Activated T-cell treated with anti-CD3 and anti-CD28 coated beads for 48 hours (primary cell): Measurements from ENCODE around the gene MYBPHL.
"Not testable (repeated sequence)": the region's sequence is repeated elsewhere in the genome, so short reads cannot be mapped to it uniquely, and the experiment has no call there.

Experiments used
- DNase-seq: peaks from one replicate; pipeline ENCODE4 v3.0.0-alpha.2; 2020; ENCODE audit warnings: low read depth

The MYBPHL gene

DNA sequence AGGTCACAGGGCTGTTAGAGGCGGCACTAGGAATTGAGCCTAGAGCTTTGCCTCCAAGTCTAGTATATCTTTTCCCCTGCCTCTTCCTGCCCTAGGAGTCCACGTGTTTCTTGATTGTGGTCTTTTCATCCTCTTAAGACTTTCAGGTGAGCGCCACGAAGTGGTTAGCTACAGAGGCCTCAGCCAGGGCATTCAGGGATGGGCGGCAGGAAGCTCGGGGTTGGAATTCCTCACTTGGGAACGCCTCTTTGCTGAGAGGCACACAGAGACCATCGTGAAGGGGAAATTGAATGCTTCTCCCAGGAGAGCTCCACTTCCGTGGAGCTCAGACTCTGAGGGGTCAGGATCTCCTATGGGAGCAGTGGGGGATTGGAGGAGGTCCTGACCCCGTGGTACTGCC, 820 bp downstream of the MYBPHL start:
- DNase-seq, result not testable (repeated sequence)

DNA sequence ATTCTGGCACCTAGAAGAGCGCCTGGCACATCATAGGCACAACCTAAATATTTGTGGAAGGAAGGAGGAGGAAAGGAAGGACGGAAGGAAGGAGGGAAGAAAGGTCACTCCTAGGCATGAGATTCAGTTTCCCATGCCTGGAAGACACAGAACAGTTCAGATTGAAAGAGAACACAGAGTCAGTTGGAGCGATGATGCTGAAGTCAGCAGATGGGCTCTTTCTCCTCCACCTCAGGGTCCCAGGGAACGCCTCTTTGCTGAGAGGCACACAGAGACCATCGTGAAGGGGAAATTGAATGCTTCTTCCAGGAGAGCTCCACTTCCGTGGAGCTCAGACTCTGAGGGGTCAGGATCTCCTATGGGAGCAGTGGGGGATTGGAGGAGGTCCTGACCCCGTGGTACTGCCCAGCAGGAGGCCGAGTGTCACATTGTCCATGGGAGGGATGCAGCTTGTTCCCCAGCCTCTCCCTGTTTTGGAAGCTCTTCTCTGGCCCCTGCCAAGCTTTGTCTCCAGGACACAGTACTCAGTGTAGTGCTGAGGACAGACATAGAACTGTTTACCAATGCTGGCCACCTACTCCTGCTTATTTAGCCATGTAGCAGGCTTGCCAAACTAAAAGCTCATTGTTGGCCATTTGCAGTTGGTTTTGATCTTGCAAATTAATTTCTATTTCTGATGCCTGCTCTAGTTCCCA, 2.4 kb downstream of the MYBPHL start:
- no peak for DNase-seq

DNA sequence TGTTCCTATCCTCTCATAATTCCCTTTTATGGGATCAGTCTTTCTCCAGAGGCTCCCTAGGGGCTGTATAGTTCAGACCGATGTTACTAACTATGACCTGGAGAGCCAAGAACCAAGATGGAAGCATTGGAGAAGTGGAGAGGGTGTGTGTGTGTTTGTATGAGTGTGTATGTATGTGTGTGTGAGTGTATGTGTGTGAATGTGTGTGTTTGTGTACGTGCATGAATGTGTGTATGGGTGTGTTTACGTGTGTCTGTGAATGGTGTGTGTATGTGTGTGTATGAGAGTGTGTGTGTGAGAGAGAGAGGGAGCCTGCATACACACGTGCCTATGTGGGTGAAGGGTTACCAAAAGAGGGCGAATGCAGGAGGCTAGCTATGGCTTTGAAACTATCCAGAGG, 4.9 kb downstream of the MYBPHL start:
- DNase-seq, result no peak

DNA sequence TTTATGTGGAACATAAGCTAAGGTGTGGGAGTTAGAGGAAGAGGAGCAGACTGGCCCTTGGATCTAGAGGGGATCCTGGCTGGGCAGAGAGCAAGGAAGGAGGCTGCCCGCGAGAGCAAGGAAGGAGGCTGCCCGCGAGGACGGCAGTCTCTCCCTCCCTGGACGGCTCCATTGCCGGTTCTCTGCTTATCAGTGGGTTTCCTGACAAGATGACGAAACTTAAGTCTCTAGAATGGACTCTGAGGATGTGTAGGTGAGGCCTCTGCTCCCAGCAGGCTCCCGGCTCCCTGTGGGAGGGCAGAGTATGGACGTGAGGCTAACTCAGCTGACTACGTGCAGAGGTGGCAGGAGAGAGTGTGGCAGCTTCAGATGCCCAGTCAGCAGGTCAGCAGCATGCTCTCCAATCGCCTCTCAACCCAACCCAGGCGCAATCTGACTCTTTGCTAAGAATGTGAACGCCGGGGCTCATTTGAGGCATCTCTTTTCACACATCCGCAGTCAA, 6.1 kb downstream of the MYBPHL start:
- DNase-seq, result no peak

DNA sequence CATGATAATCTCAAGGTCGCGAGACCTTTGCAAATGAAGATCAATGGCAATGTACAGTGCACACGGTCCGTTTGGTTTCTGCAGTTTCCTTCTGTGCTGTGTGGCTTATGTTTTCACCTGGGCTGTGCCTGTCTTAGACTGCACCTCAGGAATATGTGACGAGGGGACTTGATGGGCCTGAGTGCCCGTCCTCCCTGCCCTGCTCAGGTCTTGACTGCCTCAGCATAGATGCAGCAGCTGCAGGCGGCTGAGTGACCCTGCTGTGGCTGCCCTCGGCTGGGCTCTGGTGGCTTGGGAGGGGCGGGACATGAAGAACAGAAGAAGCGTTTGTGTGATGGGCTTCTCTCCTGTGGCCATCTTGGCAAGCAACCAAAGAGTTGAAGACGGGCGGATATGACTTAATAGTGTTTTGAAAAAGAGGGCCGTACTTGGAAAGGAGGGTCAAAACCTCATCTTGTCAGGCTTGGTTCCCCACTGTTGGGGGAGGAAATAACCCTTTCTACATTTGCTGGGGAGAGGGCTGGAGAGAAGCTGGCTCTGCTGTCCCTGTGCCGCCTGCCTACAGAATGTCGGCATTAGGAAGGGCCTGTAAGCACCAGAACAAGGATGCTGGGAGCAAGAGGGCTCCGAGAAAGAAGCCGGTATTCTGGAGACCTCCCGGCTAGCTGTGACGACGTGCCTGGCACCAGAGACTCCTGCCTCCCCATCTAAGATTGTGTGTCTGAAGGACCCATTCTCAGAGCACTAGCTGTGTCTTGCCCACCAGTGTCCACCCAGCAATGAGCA, 7.1 kb downstream of the MYBPHL start:
- DNase-seq, result no peak

DNA sequence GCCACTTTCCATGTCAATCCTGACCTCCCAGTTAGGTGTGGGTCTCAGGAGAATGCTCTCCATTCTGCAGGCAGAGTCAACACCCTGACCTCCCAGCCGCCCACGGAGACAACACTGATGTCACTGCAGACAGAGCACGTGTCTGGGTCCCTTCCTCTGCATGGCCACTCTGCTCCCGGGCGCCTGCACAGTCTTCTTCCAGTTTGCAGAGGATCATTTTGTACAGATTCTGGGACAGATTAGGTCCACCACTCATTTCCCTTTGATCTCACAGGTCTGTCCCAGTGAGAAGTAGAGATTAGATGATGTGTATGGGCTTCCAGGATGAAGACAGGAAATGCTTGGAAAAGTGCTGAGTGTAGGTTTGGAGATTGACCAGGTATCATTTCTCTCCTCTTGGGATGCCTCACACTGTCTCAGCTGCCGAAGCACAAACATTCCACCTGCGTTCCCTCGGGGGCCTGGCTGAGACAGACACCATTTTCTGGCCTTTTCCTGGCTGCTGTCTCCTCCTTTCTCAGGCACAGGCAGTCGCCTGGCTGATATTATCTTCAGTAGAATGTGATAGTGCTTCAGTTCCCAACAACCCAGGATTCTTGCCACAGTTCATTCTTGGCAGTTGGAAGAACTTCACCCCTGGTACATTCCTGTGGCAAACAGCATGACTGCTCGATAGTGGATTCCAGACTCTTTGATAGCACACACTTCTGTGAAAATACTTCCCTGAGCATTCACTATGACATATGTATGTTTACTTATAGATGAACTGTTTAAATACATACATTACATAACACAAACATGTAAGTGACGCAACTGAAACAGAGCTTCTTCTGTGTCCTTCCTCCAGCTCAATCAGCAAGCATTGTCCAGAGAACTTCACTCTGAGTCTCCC, 7.9 kb downstream of the MYBPHL start:
- peak; percentile 9 for DNase-seq

DNA sequence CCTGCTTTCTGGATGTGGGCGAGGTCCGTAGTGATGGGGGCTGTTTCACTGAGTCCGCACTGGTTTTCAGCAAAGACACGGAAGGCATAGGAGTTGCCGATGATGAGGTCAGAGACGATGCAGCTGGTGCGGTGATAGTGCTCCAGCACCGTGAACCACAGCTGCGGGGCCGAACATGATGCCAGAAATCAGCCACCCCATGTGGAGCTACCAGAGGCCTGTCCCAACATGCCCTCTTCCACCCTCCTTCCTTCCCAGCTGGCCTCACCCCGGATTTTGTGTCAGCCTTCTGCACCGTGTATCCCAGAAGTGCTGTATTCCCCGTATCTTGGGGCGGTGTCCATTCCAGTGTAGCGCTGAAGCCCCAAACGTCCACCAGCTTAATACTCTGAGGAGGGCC, 10.0 kb downstream of the MYBPHL start:
- DNase-seq, result no peak

DNA sequence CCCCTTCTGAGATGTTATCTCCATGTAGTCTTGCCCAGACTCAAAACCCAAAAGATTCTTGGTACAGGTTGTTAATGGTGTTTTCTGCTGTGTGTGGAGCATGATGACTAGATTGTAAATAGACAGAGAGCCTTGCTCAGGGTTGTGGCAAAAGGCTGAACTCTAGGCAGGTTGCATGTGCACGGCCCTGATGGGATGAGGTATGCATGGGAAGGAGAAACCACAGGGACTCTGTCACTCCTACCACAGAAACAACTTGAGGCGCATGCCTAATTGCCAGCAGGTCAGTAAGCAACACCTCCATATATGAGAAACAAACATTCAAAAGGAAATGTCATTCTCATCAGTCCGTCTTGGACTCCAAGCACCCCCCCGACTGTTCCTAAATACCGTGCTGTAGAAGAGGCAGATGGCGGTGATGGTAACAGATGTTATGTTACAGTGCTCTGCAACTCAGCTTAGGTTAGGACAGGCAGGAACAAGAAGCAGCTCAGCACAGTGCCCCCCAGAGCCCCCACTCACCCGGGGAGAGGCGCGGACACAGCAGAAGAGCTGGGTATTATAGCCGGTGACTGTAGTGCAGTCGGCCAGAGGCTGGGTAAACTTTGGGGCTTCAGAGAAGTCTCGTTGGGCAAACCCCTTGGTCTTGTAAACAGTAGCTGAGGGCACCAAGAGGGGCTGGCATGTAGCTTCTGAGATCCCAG, 10.9 kb downstream of the MYBPHL start:
- DNase-seq, result no peak

DNA sequence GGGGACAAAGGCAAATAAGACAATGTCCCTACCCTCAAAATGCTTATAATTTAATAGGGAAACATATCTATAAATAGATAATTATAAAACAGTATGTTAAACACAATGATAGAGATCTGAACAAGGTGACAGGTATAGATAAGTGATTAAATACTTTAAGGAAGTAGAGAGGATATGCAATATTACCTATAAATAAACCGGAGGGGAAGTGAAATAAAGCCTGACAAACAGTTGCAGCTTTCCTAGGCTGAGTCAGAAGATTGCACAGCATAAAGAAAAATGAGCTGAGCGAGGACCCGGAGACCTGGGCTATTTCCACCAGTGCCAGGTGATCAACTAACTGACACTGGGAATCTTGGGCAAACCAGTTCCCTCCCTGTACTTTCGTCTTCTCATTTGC, 12.3 kb downstream of the MYBPHL start:
- no peak for DNase-seq

DNA sequence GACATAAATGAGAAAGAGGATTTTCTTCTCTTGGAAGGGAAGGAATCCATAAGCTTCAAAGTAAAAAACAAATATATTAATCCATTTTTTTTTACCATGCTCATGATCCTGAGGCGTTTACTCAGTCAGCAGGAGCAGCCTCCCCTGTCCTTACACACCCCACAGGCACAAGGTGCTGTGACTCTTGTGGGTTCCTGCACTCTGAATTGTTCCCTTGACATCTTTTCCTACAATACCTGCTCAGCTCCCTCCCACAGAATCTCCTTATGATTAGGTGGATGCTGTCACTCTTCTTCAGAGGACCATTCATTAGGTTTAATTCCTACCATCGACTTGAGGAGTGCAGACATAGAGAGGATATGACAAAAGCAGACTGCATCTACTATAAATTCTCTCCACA, 13.8 kb downstream of the MYBPHL start:
- DNase-seq, result no peak

DNA sequence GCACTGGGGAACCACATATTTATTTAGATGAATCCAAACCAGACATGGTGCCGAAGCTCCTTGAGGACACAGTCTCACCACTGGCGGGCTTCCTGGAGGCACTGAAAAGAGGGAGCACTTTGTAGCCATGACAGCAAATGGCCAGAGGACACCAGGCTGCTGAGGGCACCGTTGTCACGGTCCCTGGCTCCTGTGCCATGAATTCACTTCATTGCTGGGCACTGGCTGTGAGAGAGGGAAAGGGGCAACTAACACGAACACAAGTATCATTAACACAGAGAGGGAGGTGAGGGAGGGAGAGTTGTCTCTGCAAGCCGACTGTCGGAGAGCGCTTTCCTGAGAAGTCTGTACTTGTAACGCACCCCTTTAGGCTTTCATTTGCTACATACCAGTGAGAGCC, 14.4 kb downstream of the MYBPHL start:
- no peak for DNase-seq

DNA sequence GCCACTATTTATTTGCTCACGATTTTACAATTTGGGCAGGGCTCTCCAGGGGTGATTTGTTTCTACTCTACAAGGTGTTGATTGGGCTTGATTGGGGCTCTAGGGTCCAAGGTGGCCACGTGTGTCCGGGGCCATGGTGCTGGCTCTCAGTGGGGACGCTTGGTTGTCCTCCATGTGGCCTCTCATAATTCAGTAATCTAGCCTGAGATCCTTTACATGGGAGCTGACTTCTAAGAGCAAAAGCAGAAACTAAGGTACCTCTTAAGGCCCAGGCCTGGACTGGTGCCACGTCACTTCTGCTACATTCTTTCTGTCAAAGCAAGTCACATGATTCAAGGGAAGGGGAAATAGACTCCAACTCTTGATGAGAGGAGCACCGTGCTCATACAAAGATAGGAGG, 15.8 kb downstream of the MYBPHL start:
- no peak for DNase-seq

DNA sequence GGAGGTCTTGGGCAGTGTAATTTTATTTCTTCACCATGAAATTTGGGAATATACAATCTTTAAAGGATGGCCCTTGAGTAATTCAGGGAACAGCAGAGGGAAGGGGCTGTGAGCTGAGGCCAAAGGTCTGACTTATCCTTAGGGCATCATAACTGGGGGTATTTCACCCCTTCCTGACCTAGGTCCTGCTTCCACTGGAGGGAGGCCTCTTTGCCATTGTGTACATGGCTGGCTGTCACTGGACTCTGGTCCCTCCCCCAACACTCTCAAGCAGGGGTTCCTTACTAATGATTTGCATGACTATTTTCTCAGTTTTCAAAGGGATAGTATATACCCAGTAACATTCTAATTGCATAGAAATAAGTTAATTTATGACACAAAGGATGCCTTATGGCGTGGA, 16.7 kb downstream of the MYBPHL start:
- DNase-seq, result no peak

DNA sequence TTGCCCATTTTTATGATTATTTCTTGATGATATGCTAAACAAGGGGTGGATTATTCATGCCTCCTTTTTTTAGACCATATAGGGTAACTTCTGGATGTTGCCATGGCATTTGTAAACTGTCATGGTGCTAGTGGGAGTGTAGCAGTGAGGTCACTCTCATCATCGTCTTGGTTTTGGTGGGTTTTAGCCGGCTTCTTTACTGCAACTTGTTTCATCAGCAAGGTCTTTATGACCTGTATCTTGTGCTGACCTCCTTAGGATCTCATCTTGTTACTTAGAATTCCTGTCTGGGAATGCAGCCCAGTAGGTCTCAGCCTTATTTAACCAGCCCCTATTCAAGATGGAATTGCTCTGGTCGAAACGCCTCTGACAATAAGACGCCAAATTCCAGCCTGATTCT, 20.0 kb downstream of the MYBPHL start:
- not testable (repeated sequence) for DNase-seq

DNA sequence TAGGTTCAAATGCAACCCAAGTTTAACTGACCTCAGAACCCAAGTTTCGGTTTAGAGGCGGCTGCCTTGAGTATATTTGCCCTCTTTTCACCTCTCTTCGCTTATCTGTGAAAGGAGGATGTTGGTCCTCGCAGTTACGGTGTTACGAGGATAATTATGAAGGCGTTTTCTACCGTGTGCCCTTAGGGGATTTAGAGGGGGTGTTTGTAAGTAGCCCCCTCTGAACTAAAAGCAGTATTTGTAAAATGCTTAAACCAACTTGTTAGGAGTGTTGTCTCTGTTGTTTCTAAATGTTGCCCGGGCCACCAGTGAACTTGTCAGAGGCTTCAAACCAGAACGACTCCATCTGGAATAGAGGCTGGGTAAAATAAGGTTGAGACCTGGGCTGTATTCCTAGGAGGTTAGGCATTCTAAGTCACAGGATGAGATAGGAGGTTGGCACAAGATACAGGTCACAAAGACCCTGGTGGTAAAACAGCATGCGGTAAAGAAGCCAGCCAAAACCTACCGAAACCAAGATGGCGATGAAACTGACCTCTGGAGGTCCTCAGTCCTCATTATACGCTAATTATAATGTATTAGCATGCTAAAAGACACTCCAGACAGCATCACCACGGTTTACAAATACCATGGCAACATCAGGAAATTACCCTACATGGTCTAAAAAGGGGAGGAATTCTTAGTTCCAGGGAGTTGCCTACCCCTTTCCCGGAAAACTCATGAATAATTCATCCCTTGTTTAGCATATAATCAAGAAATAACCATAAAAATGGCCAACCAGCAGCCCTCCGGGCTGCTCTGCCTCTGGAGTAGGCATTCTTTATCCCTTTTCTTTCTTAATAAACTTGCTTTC, 22.8 kb downstream of the MYBPHL start:
- DNase-seq, result no peak

DNA sequence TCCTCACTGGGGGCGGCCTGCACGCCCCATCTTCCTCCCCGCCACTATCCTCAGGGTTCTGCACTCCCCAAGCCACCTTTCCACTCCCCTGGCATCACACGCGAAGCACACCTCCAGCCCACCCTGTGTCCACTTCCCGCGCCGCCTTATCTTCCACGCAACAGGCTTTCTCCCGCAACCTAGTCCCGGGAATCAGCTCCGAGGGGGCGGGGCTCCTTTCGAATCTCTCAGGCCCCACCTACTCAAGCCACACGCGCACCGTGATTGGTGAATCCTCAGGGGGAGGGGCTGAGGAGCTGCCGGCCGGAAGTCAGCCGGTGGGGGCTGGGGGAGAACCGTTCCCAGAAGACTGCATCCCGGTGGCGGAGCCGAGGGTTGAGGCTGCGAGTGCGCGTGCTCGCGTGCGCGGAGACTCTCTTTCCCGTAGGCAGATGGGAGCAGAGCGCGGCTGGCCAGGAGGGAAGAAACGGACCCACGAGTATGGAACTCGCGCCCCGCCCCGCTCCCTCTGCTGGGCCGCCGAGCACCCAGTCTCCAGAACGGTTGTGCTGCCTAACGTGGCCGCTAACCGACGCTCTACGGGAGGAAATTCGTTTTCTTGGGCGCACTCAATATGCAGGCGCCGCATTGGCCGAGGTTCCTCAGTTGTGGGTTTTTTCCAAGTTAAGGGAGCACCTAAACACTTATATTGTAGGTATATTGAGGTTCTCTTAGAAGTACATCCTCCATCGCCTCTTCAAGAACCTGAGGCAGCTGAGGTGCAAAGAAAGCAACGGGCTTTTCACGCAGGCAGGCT, 23.7 kb downstream of the MYBPHL start, which contains the start of gene PSRC1:
Gene PSRC1, minus strand, starts transcription at position 194 of the 796 bp plus-strand sequence.
- peak; percentile 84 for DNase-seq

DNA sequence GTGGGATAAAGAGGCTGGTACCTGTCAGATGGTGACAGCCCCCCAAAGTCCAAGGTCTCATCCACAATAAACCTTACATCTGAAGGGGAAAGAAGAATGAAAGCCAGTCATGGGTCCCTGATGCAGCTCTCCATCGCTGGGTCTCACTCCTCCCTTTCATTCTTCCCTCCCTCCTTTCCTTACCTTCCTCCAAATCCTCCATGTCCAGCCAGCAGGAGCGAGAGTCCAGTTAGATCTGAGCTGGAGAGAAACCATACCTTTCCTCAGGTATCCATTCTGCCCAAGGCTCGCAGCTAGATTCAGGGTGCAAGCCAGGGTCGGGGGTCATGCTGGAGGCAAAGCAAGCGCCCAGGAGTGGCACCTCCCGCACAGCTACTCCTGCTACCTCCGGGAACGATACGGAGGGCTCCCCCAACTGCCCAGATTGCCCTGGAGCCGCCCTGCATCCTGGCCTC, 24.3 kb downstream of the MYBPHL start:
- DNase-seq, result no peak

DNA sequence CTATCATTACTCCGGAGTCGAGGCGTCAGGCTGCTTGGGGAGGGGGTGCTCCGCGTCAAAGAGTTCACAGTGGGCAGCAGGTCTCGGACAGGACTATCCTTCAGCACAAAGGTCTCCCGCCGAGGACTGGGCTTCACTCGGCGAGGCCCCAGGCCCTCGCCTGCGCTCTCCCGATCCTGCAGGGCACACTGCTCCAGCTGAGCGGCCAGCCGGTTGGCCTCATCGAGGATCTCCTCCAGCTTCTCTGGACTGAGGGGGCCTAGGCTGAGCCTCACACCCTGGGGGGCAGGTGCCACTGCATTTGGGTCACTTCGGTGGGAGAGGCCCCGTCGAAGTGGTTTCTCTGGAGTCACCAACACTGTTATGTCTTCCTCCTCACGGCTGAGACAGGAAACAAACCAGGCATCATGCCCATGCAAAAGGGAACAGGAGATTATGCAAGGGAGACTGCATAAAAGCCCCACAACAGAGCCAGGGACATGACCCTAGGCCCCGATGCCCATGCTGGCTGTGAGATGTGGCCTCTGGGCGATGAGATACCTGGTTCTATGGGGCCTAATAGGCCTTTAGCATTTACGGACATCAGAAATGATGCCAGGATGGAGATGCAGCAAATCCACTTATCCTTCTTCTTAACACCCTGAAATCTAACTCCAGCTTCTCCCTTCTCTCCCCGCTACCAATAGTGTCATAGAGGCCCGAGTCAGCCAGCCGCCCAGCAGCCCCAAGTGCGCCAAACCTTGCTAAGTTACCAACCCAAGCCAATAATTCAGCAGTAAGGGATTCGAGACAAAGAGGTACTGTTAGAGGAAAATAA, 24.9 kb downstream of the MYBPHL start:
- no peak for DNase-seq

DNA sequence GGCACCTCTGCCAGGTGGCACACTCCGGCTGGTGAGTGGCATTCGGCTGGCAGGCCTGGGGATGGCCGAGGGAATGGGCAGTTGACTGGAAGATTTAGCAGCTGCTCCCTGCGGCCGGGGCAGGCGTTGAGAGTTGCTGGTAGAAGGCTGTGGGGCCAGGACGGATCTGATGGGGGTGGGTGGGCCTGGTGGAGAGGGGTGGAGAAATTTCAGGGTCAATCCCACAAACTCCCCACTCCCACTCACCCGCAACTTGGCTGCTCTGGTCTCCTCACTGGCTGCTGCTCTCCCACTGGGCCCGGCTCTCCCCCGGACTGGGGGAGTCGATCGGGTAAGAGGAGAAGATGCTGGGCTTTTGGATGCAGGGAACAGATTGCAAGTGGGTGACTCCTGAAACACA, 25.9 kb downstream of the MYBPHL start:
- no peak for DNase-seq
